ENCODE measurements around the gene ARID5A.

GRCh38 chr2:96558485-96558884 lies 21.9 kb downstream of the ARID5A start:
- TF ChIP-seq, protein P1, sequence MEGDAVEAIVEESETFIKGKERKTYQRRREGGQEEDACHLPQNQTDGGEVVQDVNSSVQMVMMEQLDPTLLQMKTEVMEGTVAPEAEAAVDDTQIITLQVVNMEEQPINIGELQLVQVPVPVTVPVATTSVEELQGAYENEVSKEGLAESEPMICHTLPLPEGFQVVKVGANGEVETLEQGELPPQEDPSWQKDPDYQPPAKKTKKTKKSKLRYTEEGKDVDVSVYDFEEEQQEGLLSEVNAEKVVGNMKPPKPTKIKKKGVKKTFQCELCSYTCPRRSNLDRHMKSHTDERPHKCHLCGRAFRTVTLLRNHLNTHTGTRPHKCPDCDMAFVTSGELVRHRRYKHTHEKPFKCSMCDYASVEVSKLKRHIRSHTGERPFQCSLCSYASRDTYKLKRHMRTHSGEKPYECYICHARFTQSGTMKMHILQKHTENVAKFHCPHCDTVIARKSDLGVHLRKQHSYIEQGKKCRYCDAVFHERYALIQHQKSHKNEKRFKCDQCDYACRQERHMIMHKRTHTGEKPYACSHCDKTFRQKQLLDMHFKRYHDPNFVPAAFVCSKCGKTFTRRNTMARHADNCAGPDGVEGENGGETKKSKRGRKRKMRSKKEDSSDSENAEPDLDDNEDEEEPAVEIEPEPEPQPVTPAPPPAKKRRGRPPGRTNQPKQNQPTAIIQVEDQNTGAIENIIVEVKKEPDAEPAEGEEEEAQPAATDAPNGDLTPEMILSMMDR (conservative IDR thresholded peaks at IDR 0.05; ENCODE audit: low read depth in 2 of 2), result no peak
- no peak for TF ChIP-seq EZH2 (IDR thresholded peaks at IDR 0.05; ENCODE audit: low read depth, unreplicated experiment)
